Endodermal cell (in vitro differentiated cells): ENCODE data around the gene PTPRM. TPM values are rescaled to one million over a fixed set of nuclear protein-coding genes. Genes with fewer than 3 reads are reported as not detected.

Source experiments
- DNase-seq: peaks from one replicate; pipeline ENCODE4 v3.0.0-alpha.2; 2017
- H3K27ac ChIP-seq: 2 replicates; pipeline ENCODE4 v1.5.1; 2013; ENCODE audit warnings: mild to moderate bottlenecking, low read depth, low read length, moderate library complexity
- H3K27me3 ChIP-seq: 2 replicates; pipeline ENCODE4 v1.6.1; 2013; ENCODE audit warnings: mild to moderate bottlenecking, low read length, moderate library complexity; ENCODE audit not compliant: insufficient read depth, control insufficient read depth, poor library complexity, severe bottlenecking
- H3K36me3 ChIP-seq: 2 replicates; pipeline ENCODE4 v1.7.0; 2013; ENCODE audit warnings: mild to moderate bottlenecking, low read length, moderate library complexity; ENCODE audit not compliant: control insufficient read depth, insufficient read depth
- H3K4me1 ChIP-seq: one replicate; pipeline ENCODE4 v1.7.0; 2013; ENCODE audit warnings: low read length; ENCODE audit not compliant: control insufficient read depth, insufficient read depth
- H3K4me3 ChIP-seq: 2 replicates; pipeline ENCODE4 v1.5.1; 2013; ENCODE audit warnings: mild to moderate bottlenecking, low read length, moderate library complexity
- H3K9ac ChIP-seq: 2 replicates; pipeline ENCODE4 v1.6.1; 2013; ENCODE audit warnings: mild to moderate bottlenecking, low read length, moderate library complexity; ENCODE audit not compliant: poor library complexity, severe bottlenecking; ENCODE audit errors: extremely low read depth
- H3K9me3 ChIP-seq: 2 replicates; pipeline ENCODE4 v1.6.1; 2013; ENCODE audit warnings: mild to moderate bottlenecking, low read length, moderate library complexity; ENCODE audit not compliant: control insufficient read depth
- H3K27ac Mint-ChIP-seq: 2 replicates; pipeline ENCODE4 v1.8.0; 2020; ENCODE audit warnings: mixed read lengths
- H3K27me3 Mint-ChIP-seq: 2 replicates; pipeline ENCODE4 v1.8.0; 2021; ENCODE audit warnings: mild to moderate bottlenecking, mixed read lengths; ENCODE audit not compliant: insufficient read depth
- H3K36me3 Mint-ChIP-seq: 2 replicates; pipeline ENCODE4 v1.8.0; 2020; ENCODE audit warnings: low read depth, mixed read lengths
- H3K4me1 Mint-ChIP-seq: 2 replicates; pipeline ENCODE4 v1.8.0; 2020; ENCODE audit warnings: mixed read lengths
- H3K4me3 Mint-ChIP-seq: 2 replicates; pipeline ENCODE4 v1.8.0; 2020; ENCODE audit warnings: mild to moderate bottlenecking, moderate library complexity, mixed read lengths
- H3K9me3 Mint-ChIP-seq: 2 replicates; pipeline ENCODE4 v1.8.0; 2020; ENCODE audit warnings: mild to moderate bottlenecking, mixed read lengths
- CTCF ChIP-seq: fragments of 200-600 bp; sonication (generic); conservative IDR thresholded peaks from 2 replicates; pipeline ENCODE4 v1.5.0; 2021; ENCODE audit warnings: antibody characterized with exemption, mild to moderate bottlenecking
- WGBS, 2 experiments: methylation state at CpG; one replicate each; pipeline versions ENCODE4 v1.1.5 to v1.1.7; 2013; ENCODE audit warnings: missing lambda C conversion rate in 2 of 2, mixed read lengths in 1 of 2; ENCODE audit not compliant: insufficient coverage in 1 of 2, insufficient read length in 1 of 2; 5-methylcytosine and 5-hydroxymethylcytosine counted together
- total RNA-seq, 2 donors: library from RNA; stranded (reverse); fragmentation: NEBNext Ultra II Directional in 1 of 2; extraction: Animal tissue kit (Norgen Biotek cat#: 25700) in 1 of 2; gene quantifications; 2 replicates in 1 of 2; 3 replicates in 1 of 2; pipeline ENCODE4 v1.2.1, GENCODE V29; 2021

Gene PTPRM
- total RNA-seq, 2 donors from 2014 or later, result 47.2 to 57.6 TPM

GRCh38 chr18:8254654-8255053 is 687.5 kb downstream of the PTPRM start:
- Mint-ChIP-seq H3K9me3 (no peaks in the 10 kb centered on the region), H3K36me3 (peaks cover 7% of the 10 kb centered on the region), H3K4me1 (peaks cover under 1% of the 10 kb centered on the region), H3K4me3 (no peak overlapping the region), H3K27ac (no peak overlapping the region), H3K27me3 (no peaks in the 10 kb centered on the region)
- H3K9me3 ChIP-seq, result no peaks in the 10 kb centered on the region
- TF ChIP-seq CTCF, result no peak
- H3K4me1 ChIP-seq, result no peaks in the 10 kb centered on the region
- WGBS, 2 experiments, result 97 to 100% methylated on average over 2 of the region's 2 CpGs
- H3K27me3 ChIP-seq, result no peaks in the 10 kb centered on the region
- H3K36me3 ChIP-seq, result peaks cover 44% of the 10 kb centered on the region
- no peak overlapping the region for H3K27ac ChIP-seq
- H3K4me3 ChIP-seq, result no peak overlapping the region
- DNase-seq, result no peak
- no peak overlapping the region for H3K9ac ChIP-seq

GRCh38 chr18:8257851-8258434 is 690.8 kb downstream of the PTPRM start:
- H3K4me3 Mint-ChIP-seq, result no peak overlapping the region
- no peaks in the 10 kb centered on the region for H3K27me3 ChIP-seq
- no peak overlapping the region for H3K9ac ChIP-seq
- H3K36me3 Mint-ChIP-seq, result peaks cover 13% of the 10 kb centered on the region
- H3K27ac Mint-ChIP-seq, result no peak overlapping the region
- no peaks in the 10 kb centered on the region for H3K27me3 Mint-ChIP-seq
- peak; percentile 16 for TF ChIP-seq CTCF
- no peak for DNase-seq
- no peak overlapping the region for H3K4me3 ChIP-seq
- H3K4me1 Mint-ChIP-seq, result peaks cover 4% of the 10 kb centered on the region
- H3K36me3 ChIP-seq, result peaks cover 38% of the 10 kb centered on the region
- no peaks in the 10 kb centered on the region for H3K9me3 Mint-ChIP-seq
- WGBS, 2 experiments, result 89 to 90% methylated on average over 2 to 5 of the region's 5 CpGs
- no peaks in the 10 kb centered on the region for H3K9me3 ChIP-seq
- no peaks in the 10 kb centered on the region for H3K4me1 ChIP-seq
- H3K27ac ChIP-seq, result no peak overlapping the region

- Mint-ChIP-seq H3K36me3 (peaks cover 17% of the 10 kb centered on the region), H3K4me1 (peaks cover 4% of the 10 kb centered on the region), H3K4me3 (no peak overlapping the region), H3K27me3 (no peaks in the 10 kb centered on the region), H3K27ac (peak overlapping the region; percentile 60), H3K9me3 (no peaks in the 10 kb centered on the region)
- peaks cover 28% of the 10 kb centered on the region for H3K36me3 ChIP-seq
- H3K27ac ChIP-seq, result peak overlapping the region; percentile 74
- H3K4me1 ChIP-seq, result no peaks in the 10 kb centered on the region
- whole genome bisulfite sequencing, 2 experiments, result 85 to 100% methylated on average over 1 of the region's 1 CpG
- no peak for TF ChIP-seq CTCF
- no peak overlapping the region for H3K9ac ChIP-seq
- H3K9me3 ChIP-seq, result no peaks in the 10 kb centered on the region
- H3K27me3 ChIP-seq, result no peaks in the 10 kb centered on the region
- DNase-seq, result peak; percentile 65
- no peak overlapping the region for H3K4me3 ChIP-seq
Measured at GRCh38 chr18:8260319-8260718, 693.2 kb downstream of the PTPRM start.
